Fibroblast of skin of left quadriceps (primary cell): ENCODE results near the gene OGFOD1.

Experiments used
- DNase-seq, 2 experiments: peaks; one replicate each; pipeline ENCODE4 v3.0.0-alpha.2; 2013; ENCODE audit warnings: low read depth in 2 of 2

Gene OGFOD1

DNA sequence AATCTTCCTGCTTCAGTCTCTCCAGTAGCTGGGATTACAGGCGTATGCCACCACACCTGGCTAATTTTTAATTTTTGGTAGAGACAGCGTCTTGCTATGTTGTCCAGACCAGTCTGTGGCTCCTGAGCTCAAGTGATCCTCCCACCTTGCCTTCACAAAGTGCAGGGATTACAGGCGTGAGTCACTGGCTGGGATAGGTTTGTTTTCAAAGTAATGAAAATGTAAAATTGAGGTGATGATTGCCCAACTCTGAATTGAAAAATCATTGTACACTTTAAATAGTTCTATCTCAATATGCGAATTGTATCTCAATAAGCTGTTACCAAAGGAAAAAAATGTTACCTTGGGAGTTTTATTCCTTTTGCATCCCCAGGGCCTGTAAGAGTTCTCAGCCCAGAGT lies 24.8 kb upstream of the OGFOD1 start:
- DNase-seq, result no peak

DNA sequence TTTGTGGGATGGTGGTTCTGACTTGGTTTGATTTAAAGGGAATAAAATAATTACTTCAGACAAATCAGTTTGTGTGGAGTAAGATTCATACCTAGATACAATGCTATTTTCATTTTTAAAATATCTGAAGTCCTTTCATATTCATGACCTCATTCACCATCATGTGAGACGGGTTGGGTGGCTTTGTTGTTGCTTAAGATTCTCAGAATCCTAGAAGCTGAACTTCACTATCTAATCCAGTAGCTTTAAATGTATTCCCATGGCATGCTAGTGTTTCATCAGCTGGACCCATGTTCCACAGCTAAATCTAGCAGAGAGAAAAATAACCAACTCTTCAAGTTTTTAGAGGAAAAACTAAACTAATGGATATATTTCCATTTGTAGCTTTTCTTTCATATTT lies 23.3 kb upstream of the OGFOD1 start:
- no peak for DNase-seq

DNA sequence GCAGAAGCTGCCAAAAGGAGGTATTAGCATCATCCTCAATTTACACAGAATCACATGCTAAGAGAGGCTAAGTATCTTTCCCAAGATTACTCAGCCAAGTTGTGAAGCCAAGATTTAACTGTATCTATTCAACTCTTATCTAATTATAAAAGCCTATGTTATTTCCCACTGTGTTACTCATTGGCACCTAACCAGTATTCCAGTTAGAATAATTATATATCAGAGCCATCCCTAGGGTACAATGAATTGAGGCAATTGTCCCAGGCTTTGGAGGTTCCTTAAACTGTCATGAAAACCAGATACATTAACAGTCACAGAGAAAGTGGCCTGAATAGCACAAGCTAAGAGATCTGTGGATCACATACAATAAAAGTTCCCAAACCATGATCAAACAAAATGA lies 15.1 kb upstream of the OGFOD1 start:
- no peak for DNase-seq

DNA sequence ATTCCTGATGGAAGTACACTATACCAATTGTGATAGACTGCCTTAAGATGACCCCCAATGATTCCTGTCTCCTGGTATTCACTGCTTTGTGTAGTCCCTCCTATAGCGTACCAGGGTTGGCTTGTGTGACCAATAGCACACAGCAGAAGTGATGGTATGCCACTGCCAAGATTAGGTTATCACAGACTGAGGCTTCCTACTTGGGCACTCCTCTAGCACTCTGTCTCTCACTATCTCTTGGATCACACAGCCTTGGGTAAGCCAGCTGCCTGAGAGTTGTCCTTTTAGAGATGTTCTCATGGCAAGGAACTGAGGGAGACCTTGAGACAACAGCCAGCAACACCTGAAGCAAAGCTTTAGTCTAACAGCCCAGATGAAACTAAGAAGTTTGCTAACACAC lies 13.3 kb upstream of the OGFOD1 start:
- DNase-seq, result no peak

DNA sequence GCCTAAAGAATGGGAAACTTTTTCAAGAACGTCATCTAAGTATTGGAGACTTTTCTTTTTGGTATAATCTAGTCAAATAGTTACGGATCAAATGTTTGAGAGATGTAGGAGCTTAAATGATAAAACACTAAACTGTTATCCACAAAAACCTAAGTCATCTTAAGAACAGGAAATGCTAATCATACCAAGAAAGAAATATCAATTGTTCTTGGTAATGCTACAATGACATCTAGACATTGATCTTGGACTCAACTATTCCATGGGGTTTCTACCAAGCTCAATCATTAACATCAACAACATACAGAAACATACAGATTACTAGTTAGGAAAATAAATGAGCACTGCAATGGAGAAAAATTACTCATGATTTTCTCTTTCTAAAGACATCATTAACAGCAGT lies 4.1 kb upstream of the OGFOD1 start:
- no peak for DNase-seq

DNA sequence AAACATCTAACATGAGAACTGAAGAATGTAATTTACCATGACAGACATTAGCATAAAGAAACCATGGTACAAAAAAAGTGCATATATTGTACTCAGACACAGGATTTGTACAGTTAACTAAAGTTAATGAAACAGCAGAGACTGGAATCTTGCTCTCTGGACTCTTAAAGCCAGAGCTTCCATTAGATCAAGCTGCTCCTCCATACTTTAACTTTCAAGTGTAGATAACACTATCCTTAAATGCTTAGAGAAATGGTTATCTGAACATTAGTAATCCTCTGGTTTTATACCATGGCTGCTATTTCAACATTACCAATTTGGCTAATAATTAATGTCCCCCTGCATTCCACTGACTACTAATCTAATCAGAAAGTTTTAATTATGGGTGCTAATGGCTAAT lies 3.3 kb upstream of the OGFOD1 start:
- no peak for DNase-seq

DNA sequence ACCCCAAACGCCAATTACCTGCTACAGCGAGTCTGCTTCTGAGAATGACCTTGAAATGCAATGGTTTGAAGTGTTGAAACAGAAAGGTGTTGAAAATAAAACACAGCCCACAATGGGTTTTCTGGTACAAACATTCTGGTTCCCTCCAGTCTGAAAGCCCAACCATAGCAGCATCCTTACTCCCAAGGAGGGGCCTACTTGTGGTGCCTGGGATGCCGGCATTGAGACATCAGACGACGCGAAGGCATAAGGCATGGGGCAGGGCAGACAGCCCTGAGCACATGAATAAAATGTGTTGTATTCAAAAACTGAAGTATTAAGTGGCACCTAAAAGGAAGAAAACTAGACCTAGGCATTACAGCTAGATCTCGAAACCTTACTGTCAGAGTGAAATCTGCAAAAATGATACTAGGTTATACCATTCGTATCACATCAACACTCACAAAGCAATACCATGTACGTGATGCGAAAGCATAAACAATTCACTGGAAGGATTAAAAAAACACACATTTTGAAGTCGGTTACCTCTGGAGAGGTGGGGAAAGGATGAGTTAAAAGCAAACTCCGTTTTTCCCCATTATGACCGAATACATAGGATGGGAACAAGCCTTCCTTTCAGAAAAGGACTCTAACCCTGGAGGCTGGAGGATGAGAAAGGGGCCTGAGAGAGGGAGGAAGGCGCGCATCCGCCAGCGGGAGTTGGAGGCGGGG lies 924 bp upstream of the OGFOD1 start:
- DNase-seq, result no peak

DNA sequence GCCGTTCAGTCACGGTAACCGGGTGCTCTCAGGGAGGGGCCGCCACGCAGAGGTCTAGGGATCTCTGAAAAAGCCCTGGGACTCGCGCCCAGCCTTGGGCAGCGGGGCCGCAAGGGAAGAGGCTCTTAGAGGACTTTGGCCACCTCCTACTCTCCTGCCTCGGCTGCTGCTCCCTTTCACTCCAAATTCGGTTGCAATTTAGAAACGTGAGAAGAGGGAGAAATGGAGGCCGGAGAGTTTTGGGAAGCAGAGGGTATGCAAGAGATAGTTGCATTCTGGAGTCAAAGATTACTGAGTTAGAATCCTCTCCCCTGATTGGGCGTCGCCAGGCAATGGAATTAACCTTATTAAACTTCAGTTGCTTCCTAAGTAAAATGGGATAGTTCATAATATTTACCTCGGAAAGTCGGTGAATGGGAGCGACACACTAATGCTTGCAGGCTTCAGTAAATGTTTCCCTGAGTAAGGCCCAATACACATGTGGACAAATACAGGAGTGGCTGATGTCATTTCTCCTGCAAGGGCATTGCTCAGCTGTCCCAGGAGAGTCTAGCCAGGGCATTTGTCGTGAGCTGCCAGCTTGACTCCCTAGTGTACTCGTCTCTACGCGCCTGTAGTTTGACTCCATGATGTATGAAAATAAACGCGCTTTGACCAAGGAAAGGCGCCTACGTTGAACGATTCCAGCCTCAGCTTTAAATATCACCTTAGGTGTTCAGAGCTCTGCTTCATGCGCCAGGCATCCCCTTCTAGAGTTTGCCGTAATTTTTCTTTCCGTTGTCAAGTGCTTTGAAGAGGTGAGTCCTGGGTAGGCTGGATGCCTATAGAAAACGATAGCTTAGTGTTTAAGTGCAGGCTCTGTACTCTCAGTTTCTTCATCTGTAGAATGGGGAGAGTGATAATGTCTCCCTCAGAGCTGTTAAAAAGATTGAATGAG lies 667 bp downstream of the OGFOD1 start:
- DNase-seq, result no peak

DNA sequence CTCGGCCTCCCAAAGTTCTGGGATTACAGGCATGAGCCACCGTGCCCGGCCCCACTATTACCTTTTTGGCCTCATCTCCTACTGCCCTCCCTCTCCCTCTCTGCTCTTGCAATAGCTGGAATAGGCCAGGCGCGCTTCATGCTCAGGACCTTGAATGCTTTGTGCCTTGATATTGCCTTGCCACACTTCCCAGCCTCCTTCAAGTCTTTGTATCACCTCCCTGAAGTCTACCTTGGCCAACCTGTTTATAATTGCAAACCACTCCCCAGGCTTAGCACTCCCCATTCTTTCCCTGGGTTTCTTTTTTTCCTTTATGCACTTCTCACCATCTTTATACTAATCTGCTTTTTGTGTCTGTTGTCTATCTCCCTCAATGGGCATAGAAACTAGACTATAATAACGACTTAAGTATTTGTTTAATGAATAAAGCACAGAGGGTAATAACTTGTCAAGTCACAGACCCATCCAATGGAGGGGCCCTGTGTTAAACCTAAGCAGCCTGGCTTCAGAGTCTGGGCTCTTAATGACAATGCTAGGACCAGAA lies 6.6 kb downstream of the OGFOD1 start:
- DNase-seq, result no peak

DNA sequence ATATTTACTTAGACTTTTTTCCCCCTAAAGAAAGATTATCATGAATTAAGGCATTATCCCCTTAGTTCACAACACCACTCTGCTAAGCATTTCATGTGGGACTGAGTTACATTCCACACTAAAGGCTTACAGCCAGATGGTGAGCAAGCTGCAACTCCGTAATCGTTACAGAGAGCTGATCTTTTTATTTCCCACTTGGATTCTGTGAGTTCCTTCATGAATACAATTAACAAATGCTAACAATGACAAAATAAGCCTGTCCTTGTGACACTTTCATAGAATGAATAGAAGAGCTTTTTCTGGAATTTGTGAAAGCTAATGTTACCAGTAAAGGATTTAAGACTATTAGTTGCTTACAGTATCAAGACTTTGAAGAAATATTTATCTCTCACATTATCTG lies 8.7 kb downstream of the OGFOD1 start:
- DNase-seq, result no peak

DNA sequence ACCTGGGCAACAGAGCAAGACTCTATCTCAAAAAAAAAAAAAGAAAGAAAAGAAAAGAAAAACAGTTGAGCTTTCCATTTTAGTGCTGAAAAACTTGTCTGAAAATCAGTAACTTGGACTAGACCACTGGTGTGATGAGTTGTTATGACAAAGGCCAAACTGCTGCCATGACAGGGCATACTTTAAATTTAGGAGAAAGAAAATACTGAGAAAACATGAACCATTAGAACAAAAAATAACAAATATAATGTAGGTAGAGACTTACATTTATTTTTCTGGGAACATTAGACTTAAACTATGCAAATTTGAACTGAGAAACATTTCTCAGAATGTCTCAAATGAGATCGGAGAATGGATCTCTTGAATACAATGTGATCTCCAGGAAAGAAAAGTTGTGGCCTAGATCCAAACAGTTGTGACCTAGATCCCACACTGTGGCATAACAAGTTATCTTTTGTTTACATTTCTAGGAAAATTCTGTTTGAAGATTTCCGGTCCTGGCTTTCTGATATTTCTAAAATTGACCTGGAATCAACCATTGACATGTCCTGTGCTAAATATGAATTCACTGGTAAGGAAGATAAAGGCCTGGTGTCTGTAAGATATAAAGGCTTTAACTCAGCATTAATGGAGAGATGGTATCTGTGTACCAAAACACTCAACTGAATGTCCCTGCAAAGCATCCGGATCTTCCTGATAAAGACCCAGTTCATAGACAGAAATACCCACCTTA lies 10.9 kb downstream of the OGFOD1 start:
- no peak for DNase-seq

DNA sequence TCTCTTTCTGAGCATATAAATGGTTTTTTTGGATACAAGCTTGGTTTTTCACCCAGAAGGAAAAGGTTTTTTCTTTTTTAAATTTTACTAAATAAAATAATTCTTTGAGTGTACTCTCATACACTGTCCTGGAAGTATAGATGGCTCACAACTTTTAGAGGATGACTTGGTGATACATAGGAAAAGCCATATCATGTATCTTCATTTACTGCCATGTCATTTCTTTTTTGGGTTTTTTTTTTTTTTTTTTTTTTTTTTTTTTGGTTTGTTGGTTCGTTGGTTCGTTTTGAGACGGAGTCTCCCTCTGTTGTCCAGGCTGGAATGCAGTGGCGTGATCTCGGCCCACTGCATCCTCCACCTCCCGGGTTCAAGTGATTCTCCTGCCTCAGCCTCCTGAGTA lies 11.8 kb downstream of the OGFOD1 start:
- no peak for DNase-seq

DNA sequence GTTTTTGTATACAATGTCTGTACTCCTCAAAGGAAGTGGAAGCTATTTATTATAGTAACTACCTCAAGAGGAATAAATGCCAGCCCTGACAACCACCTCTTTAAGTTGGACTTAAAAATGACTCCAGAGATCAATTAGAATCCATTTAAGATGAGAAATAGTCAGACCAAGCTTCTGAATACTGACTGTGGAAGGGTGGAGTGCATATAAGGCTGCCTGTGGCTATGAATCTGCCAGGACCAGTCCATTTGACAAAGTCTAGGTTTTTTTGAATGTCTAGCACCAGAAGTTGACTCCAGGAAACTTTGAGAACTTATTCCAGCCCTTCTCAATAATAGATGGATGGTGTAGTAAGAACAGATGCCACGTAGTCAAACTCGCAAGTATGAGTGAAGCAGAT lies 15.0 kb downstream of the OGFOD1 start:
- DNase-seq, result no peak

DNA sequence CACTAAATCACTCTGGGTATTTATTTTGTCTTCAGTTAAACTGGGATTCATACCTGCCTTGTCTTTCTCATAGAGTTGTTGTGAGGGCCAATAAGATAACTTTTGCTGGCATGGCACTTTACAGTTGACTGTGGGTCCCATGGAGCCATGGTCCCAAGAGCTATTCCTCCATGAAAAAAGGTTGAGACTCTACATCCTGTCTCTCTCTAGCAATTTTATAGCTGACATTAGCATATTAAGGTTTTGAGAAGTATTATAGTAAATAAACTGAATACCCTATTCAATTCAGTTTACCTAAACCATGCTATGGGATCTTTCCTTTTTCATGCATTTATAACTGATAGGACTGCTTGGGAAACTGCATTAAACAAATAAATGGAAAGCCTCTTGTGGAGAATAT lies 17.4 kb downstream of the OGFOD1 start:
- no peak for DNase-seq

DNA sequence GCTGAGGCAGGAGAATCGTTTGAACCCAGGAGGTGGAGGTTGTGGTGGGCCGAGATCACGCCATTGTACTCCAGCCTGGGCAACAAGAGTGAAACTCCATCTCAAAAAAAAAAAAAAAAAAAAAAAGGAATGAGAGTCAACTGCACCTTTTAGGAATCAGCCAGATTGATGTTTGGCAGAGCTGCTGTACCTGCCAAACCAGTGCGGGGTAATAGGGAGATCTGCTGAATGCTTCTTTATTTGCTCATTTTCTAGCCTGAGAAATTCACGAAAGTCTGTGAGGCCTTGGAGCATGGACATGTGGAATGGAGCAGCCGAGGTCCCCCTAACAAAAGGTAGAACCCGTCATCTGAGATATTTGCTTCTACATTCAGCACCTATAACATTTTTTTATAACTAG lies 18.4 kb downstream of the OGFOD1 start:
- no peak for DNase-seq

DNA sequence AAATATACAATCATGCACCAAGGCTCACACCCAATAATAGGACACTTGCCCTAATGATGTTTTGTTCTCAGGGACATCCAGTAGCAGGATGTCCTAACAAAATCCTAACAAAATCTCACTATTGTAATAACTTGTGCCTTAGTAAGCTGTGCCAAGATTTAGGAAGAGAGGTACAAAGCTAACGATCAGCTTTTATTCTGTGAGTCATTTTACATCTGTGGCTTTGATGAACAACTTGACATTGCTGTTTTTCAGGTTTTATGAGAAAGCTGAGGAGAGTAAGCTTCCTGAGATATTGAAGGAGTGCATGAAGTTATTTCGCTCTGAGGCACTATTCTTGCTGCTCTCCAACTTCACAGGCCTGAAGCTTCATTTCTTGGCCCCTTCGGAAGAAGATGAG lies 18.9 kb downstream of the OGFOD1 start:
- no peak for DNase-seq

DNA sequence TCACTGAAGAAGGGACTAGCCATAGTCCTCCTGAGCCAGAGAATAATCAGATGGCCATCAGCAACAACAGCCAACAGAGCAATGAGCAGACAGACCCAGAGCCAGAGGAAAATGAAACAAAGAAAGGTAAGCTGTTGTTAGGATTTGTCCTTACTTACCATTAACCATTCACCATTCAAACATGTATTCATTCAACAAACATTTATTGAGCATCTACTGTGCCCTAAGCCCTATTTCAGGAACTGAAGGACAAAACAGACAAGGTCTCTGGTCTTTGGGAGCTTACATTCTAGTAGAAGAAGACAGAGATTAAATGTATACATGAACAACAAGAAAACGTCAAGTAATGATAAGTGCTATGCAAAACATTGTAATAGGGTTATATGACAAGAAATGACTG lies 19.3 kb downstream of the OGFOD1 start:
- DNase-seq, result no peak

DNA sequence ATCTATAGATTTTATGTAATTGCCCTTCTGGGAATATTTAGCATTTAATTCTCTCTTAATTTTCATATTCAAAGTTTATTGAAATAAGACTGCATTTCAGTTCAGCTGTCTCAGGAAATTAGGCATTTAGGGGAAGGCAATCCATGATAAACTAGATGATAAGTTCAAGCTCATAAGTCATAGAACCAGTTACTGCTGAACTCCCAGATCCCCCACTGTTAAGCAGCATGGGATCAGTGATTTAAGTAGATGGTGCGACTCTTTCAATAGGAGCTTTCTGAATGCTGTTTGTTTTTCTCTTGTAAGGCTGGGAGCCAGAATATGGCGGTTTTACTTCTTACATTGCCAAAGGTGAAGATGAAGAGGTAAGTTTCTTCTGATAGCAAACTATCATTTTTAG lies 23.8 kb downstream of the OGFOD1 start:
- DNase-seq, result no peak

DNA sequence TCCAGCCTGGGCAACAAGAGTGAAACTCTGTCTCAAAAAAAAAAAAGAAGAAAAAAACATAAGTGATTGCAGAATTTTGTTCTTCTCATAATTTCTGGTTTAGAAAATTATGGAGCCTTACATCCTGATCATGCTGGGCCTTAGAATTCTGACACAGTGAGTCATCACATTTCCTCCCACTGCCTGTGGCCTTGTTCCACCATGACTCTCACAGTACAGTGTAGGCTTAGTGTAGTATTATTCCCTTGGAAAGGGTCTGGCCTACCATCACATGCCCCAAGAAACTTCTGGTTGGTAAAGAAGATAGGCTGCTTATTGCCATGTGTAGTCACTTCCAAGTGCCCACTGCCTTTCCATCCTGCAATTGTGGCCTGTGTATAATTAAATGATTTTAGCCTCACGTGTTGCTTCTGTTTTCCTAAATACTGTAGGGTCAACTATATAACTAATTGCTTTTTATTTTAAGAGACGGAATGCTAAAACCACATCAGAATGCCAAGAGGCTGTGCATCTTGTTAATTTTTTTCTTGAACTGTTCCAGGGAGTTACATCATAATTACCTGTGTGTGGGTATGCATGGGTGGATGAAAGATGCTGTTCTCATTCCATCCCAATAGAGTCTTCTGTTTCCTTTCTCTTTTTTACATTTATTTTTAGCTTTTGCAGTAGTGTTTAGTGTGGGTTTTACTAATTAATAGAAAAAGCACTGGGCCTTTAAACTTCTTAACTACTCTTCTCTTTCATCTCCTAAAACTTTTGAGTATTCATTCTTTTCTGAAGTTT lies 25.9 kb downstream of the OGFOD1 start:
- DNase-seq, result peak; percentile 67 to 76

DNA sequence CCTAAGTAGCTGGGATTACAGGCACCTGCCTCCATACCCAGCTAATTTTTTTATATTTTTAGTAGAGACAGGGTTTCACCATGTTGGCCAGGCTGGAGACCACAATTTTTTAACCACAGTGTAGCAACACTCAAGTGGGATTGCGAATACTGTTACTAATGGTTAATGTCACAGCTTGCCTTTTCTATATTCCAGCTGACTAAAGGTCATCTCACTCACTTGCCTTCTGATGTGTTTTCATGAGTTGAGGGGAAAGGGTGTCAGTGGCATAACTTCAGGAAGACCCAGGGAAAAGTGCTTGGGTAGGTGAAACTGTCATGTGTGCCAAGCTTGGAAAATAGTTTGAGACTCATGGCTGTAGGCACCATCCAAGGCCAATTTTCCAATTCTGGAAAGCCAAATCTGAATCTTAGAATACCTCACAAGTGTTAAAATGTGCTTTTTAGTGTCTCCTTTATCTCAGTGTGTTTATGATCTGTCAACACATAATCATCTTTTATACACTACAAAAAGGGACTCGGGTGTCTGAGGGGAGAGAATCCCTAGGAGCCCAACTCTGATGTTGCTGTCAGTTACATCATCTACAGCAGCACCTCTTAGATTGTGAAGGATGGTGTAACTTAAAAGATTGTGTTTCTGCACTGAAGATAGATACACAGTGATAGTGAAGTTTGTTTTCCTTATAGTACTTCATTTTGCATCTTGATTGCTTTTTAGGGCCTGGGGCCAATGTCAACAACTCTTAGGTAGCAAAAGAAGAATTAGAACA lies 27.1 kb downstream of the OGFOD1 start:
- peak; percentile 13 to 22 for DNase-seq

DNA sequence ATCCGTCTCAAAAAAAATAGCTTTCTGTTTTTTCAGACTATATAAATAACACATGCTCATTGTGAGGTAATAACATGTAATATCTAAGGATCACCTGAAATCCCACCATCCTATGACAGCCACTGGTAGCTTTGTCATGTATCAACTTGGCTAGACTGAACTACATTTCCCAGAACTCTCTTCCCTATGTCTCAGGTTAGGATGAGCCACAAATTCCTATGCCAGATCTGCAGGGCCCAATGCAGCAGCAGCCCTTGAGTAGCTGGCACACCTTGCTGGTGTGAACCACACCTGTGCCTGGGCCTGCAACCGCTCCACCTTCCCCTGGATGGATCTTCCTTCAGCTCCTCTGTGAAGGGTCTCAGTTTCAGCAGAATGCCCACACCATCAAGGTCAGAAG lies 28.1 kb downstream of the OGFOD1 start:
- DNase-seq, result no peak
